Measurements from ENCODE around the gene CDKN2A.

Gene CDKN2A

GRCh38 chr9:21935631-21936030 is 58.6 kb downstream of the CDKN2A start:
- TF ChIP-seq CTCF (IDR thresholded peaks at IDR 0.05; ENCODE audit: low read depth, low read length): no peak
- H3K4me3 ChIP-seq (ENCODE audit: low read depth, low read length): no peak overlapping the region

GRCh38 chr9:21933865-21934264 is 60.3 kb downstream of the CDKN2A start:
- H3K4me3 ChIP-seq (ENCODE audit: low read depth, low read length): no peak overlapping the region
- no peak for TF ChIP-seq CTCF (IDR thresholded peaks at IDR 0.05; ENCODE audit: low read depth, low read length)

- no peak for TF ChIP-seq CTCF (IDR thresholded peaks at IDR 0.05; ENCODE audit: low read depth, low read length)
- H3K4me3 ChIP-seq (ENCODE audit: low read depth, low read length): no peak overlapping the region
Measured at GRCh38 chr9:21933281-21933680, 60.9 kb downstream of the CDKN2A start.

- TF ChIP-seq CTCF (IDR thresholded peaks at IDR 0.05; ENCODE audit: low read depth, low read length): no peak
- no peak overlapping the region for H3K4me3 ChIP-seq (ENCODE audit: low read depth, low read length)
Measured at GRCh38 chr9:21931428-21931827, 62.8 kb downstream of the CDKN2A start.

- no peak for TF ChIP-seq CTCF (IDR thresholded peaks at IDR 0.05; ENCODE audit: low read depth, low read length)
Measured at GRCh38 chr9:21927752-21928151, 66.4 kb downstream of the CDKN2A start.

GRCh38 chr9:21923694-21924093 is 70.5 kb downstream of the CDKN2A start:
- TF ChIP-seq CTCF (IDR thresholded peaks at IDR 0.05; ENCODE audit: low read depth, low read length): no peak
- H3K4me3 ChIP-seq (ENCODE audit: low read depth, low read length): no peak overlapping the region

More at GRCh38 chr9:21927752-21928151, 66.4 kb downstream of the CDKN2A start:
- no peak overlapping the region for H3K4me3 ChIP-seq (ENCODE audit: low read depth, low read length)

GRCh38 chr9:21919377-21920362 is 74.5 kb downstream of the CDKN2A start:
- no peak overlapping the region for H3K4me3 ChIP-seq (ENCODE audit: low read depth, low read length)

More at GRCh38 chr9:21919377-21920362, 74.5 kb downstream of the CDKN2A start:
- no peak for TF ChIP-seq CTCF (IDR thresholded peaks at IDR 0.05; ENCODE audit: low read depth, low read length)
